H9 (cell line): ENCODE data around the gene ACAT1. TPM values are rescaled to one million over a fixed set of nuclear protein-coding genes. Genes with fewer than 3 reads are reported as not detected.

Experiments
- DNase-seq: peaks from one replicate; pipeline ENCODE4 v3.0.0-alpha.2; 2017
- H2AFZ ChIP-seq: one replicate; pipeline ENCODE4 v1.6.1; 2013; ENCODE audit warnings: mild to moderate bottlenecking, low read length, control low read depth, moderate library complexity
- H2AK5ac ChIP-seq: 2 replicates; pipeline ENCODE4 v1.6.1; 2013; ENCODE audit warnings: low read length, control low read depth, mixed read lengths; ENCODE audit not compliant: insufficient read length
- H2BK120ac ChIP-seq: one replicate; pipeline ENCODE4 v1.6.1; 2013; ENCODE audit warnings: low read depth, mild to moderate bottlenecking, low read length, control low read depth, inconsistent platforms; ENCODE audit not compliant: poor library complexity, severe bottlenecking
- H2BK12ac ChIP-seq: 2 replicates; pipeline ENCODE4 v1.6.1; 2013; ENCODE audit warnings: low read length, control low read depth, mixed read lengths, low read depth; ENCODE audit not compliant: insufficient read length
- H2BK15ac ChIP-seq: 2 replicates; pipeline ENCODE4 v1.6.1; 2013; ENCODE audit warnings: low read depth, low read length, control low read depth
- H2BK20ac ChIP-seq: one replicate; pipeline ENCODE4 v1.6.1; 2013; ENCODE audit warnings: low read depth, mild to moderate bottlenecking, low read length, control low read depth, inconsistent platforms; ENCODE audit not compliant: poor library complexity, severe bottlenecking
- H2BK5ac ChIP-seq: 2 replicates; pipeline ENCODE4 v1.6.1; 2013; ENCODE audit warnings: low read length, control low read depth, mixed read lengths; ENCODE audit not compliant: insufficient read length
- H3K14ac ChIP-seq: 2 replicates; pipeline ENCODE4 v1.6.1; 2013; ENCODE audit warnings: low read length, control low read depth; ENCODE audit not compliant: insufficient read depth
- H3K18ac ChIP-seq: 2 replicates; pipeline ENCODE4 v1.6.1; 2013; ENCODE audit warnings: low read depth, mild to moderate bottlenecking, mixed read lengths, low read length, control low read depth; ENCODE audit not compliant: insufficient read length
- H3K23ac ChIP-seq: 2 replicates; pipeline ENCODE4 v1.6.1; 2013; ENCODE audit warnings: low read length, control low read depth, mixed read lengths, low read depth; ENCODE audit not compliant: insufficient read length
- H3K23me2 ChIP-seq: 2 replicates; pipeline ENCODE4 v1.6.1; 2013; ENCODE audit warnings: low read depth, mild to moderate bottlenecking, mixed read lengths, low read length, control low read depth; ENCODE audit not compliant: insufficient read length, poor library complexity, severe bottlenecking
- H3K27ac ChIP-seq: 2 replicates; pipeline ENCODE4 v1.5.1; 2013; ENCODE audit warnings: low read length, control low read depth, mixed read lengths, low read depth; ENCODE audit not compliant: insufficient read length
- H3K27me3 ChIP-seq: 2 replicates; pipeline ENCODE4 v1.6.1; 2013; ENCODE audit warnings: low read length, control low read depth, inconsistent platforms; ENCODE audit not compliant: insufficient read depth
- H3K4ac ChIP-seq: 2 replicates; pipeline ENCODE4 v1.6.1; 2013; ENCODE audit warnings: low read depth, mild to moderate bottlenecking, control low read depth, inconsistent platforms, low read length, moderate library complexity
- H3K4me1 ChIP-seq: 2 replicates; pipeline ENCODE4 v1.6.1; 2013; ENCODE audit warnings: low read length, control low read depth, inconsistent platforms; ENCODE audit not compliant: insufficient read depth
- H3K4me2 ChIP-seq: 2 replicates; pipeline ENCODE4 v1.6.1; 2013; ENCODE audit warnings: low read length, control low read depth, mixed read lengths; ENCODE audit not compliant: insufficient read length, insufficient read depth
- H3K56ac ChIP-seq: 2 replicates; pipeline ENCODE4 v1.6.1; 2013; ENCODE audit warnings: low read depth, mild to moderate bottlenecking, mixed read lengths, low read length, control low read depth; ENCODE audit not compliant: insufficient read length
- H3K79me1 ChIP-seq: 2 replicates; pipeline ENCODE4 v1.6.1; 2013; ENCODE audit warnings: low read depth, mild to moderate bottlenecking, moderate library complexity, low read length, control low read depth, inconsistent platforms; ENCODE audit not compliant: insufficient read depth, poor library complexity, severe bottlenecking
- H3K79me2 ChIP-seq: 2 replicates; pipeline ENCODE4 v1.6.1; 2013; ENCODE audit warnings: low read length, control low read depth, inconsistent platforms; ENCODE audit not compliant: insufficient read depth
- H3K9ac ChIP-seq: 2 replicates; pipeline ENCODE4 v1.6.1; 2013; ENCODE audit warnings: low read length, control low read depth, mixed read lengths; ENCODE audit not compliant: insufficient read length; ENCODE audit errors: extremely low read depth
- H3K9me3 ChIP-seq: one replicate; pipeline ENCODE4 v1.6.1; 2013; ENCODE audit warnings: low read depth, low read length, inconsistent platforms; ENCODE audit not compliant: control insufficient read depth
- H3T11ph ChIP-seq: one replicate; pipeline ENCODE4 v1.6.1; 2013; ENCODE audit warnings: mild to moderate bottlenecking, low read length, control low read depth, inconsistent platforms
- H4K20me1 ChIP-seq: one replicate; pipeline ENCODE4 v1.6.1; 2013; ENCODE audit not compliant: control insufficient read depth, insufficient read length, insufficient read depth
- H4K5ac ChIP-seq: 2 replicates; pipeline ENCODE4 v1.6.1; 2013; ENCODE audit warnings: low read depth, mild to moderate bottlenecking, mixed read lengths, low read length, control low read depth; ENCODE audit not compliant: insufficient read length
- H4K8ac ChIP-seq: replicated peaks from 2 replicates; pipeline ENCODE4 v1.6.1; 2013; ENCODE audit warnings: low read length, control low read depth, mixed read lengths, low read depth; ENCODE audit not compliant: insufficient read length
- H4K91ac ChIP-seq: 2 replicates; pipeline ENCODE4 v1.6.1; 2013; ENCODE audit warnings: low read depth, mild to moderate bottlenecking, moderate library complexity, mixed read lengths, low read length, control low read depth; ENCODE audit not compliant: insufficient read length
- H3K27ac Mint-ChIP-seq, 3 experiments: 2 replicates in 2 of 3; 3 replicates in 1 of 3; pipeline ENCODE4 v1.8.0; 2020 to 2021; ENCODE audit warnings: mixed read lengths in 3 of 3, mild to moderate bottlenecking in 1 of 3, moderate library complexity in 1 of 3
- H3K27me3 Mint-ChIP-seq: 2 replicates; pipeline ENCODE4 v1.8.0; 2021; ENCODE audit warnings: low read depth, mild to moderate bottlenecking, moderate library complexity, mixed read lengths
- H3K36me3 Mint-ChIP-seq, 3 experiments: 2 replicates in 2 of 3; 3 replicates in 1 of 3; pipeline ENCODE4 v1.8.0; 2020 to 2021; ENCODE audit warnings: low read depth in 3 of 3, mixed read lengths in 3 of 3; ENCODE audit not compliant: insufficient read depth in 1 of 3
- H3K4me1 Mint-ChIP-seq, 2 experiments: 2 replicates each; pipeline ENCODE4 v1.8.0; 2020; ENCODE audit warnings: mixed read lengths in 2 of 2
- H3K4me3 Mint-ChIP-seq, 2 experiments: 2 replicates in 1 of 2; 3 replicates in 1 of 2; pipeline ENCODE4 v1.8.0; 2020 to 2021; ENCODE audit warnings: mild to moderate bottlenecking in 2 of 2, mixed read lengths in 2 of 2, moderate library complexity in 1 of 2
- H3K9me3 Mint-ChIP-seq, 2 experiments: 2 replicates in 1 of 2; 3 replicates in 1 of 2; pipeline ENCODE4 v1.8.0; 2020; ENCODE audit warnings: mild to moderate bottlenecking in 2 of 2, mixed read lengths in 2 of 2, moderate library complexity in 1 of 2
- CTCF ChIP-seq: fragments of 200-600 bp; sonication (generic); conservative IDR thresholded peaks from 3 replicates; pipeline ENCODE4 v1.8.0; 2021; ENCODE audit warnings: antibody characterized with exemption, mild to moderate bottlenecking
- WGBS: extraction: QIAGEN DNeasy Blood & Tissue Kit; methylation state at CpG from one replicate; pipeline ENCODE4 v1.1.7; 2013; ENCODE audit warnings: missing lambda C conversion rate, low lambda C conversion rate, mixed read lengths; ENCODE audit not compliant: insufficient read length; ENCODE audit errors: extremely low coverage; 5-methylcytosine and 5-hydroxymethylcytosine counted together
- total RNA-seq: library from RNA; stranded (reverse); gene quantifications from 2 replicates; pipeline ENCODE4 v1.2.1, GENCODE V29; 2021

ACAT1 gene
- total RNA-seq, 1 experiment from 2014 or later, result 39.1 TPM

- no peak overlapping the region for H3T11ph ChIP-seq
- Mint-ChIP-seq H3K4me1 (peaks cover 8 to 9% of the 10 kb centered on the region in 2 experiments), H3K36me3 (peaks cover 0 to 5% (median 0%) of the 10 kb centered on the region in 3 experiments; a peak in 5 of 7 replicates), H3K27ac (no peak overlapping the region), H3K27me3 (peaks cover 7% of the 10 kb centered on the region), H3K9me3 (no peaks in the 10 kb centered on the region), H3K4me3 (no peak overlapping the region)
- no peak for DNase-seq
- no peak overlapping the region for H2BK120ac ChIP-seq
- no peak overlapping the region for H4K8ac ChIP-seq
- H2BK5ac ChIP-seq, result no peak overlapping the region
- H3K23me2 ChIP-seq, result peaks cover 8% of the 10 kb centered on the region
- no peak overlapping the region for H3K4me2 ChIP-seq
- no peak overlapping the region for H3K27ac ChIP-seq
- H2AK5ac ChIP-seq, result no peak overlapping the region
- no peak overlapping the region for H3K9ac ChIP-seq
- no peaks in the 10 kb centered on the region for H4K20me1 ChIP-seq
- H3K79me1 ChIP-seq, result no peaks in the 10 kb centered on the region
- no peak overlapping the region for H2AFZ ChIP-seq
- no peak overlapping the region for H3K14ac ChIP-seq
- no peak overlapping the region for H3K18ac ChIP-seq
- no peak overlapping the region for H4K5ac ChIP-seq
- TF ChIP-seq CTCF, result no peak
- no peak overlapping the region for H3K4ac ChIP-seq
- no peak overlapping the region for H2BK20ac ChIP-seq
- no peak overlapping the region for H3K56ac ChIP-seq
- no peak overlapping the region for H4K91ac ChIP-seq
- no peaks in the 10 kb centered on the region for H3K9me3 ChIP-seq
- peaks cover 4% of the 10 kb centered on the region; the same call in 1 of the 2 replicates for H3K4me1 ChIP-seq
- no peaks in the 10 kb centered on the region for H3K79me2 ChIP-seq
- H2BK15ac ChIP-seq, result no peak overlapping the region
- no peak overlapping the region for H3K23ac ChIP-seq
- no peaks in the 10 kb centered on the region; the same call in 1 of the 2 replicates for H3K27me3 ChIP-seq
- no CpG with 5 or more reads among the region's 5 CpGs for WGBS
- H2BK12ac ChIP-seq, result no peak overlapping the region
These were observed 3.7 kb downstream of the ACAT1 start for GRCh38 chr11:108125096-108125495.
